Measurements from ENCODE around the gene MYMK.

Gene MYMK

GRCh38 chr9:133499132-133499891, 25.4 kb downstream of the MYMK start:
- no peak for TF ChIP-seq Cebpa-rat (IDR thresholded peaks at IDR 0.05)
- Histone ChIP-seq H4K20me1 (no peaks in the 10 kb centered on the region), H3K27ac (no peak overlapping the region), H3K36me3 (no peaks in the 10 kb centered on the region; a peak in 1 of 22 replicates), H3K9ac (no peak overlapping the region), H3K4me1 (peaks cover 0 to 15% (median 10%) of the 10 kb centered on the region in 10 experiments; a peak in 12 of 20 replicates), H3K27me3 (no peaks in the 10 kb centered on the region), H3K9me3 (replicated peaks in 1 of 11) (peaks cover 17 to 30% (median 25%) of the 10 kb centered on the region in 11 experiments), H3K4me2 (no peak overlapping the region), H3K4me3 (no peak overlapping the region)

GRCh38 chr9:133496861-133497842, 27.6 kb downstream of the MYMK start:
- no peaks in the 10 kb centered on the region for H3K27me3 ChIP-seq
- peak overlapping the region in 6 of 11 experiments; percentile 9 to 52 (median 44); a peak in 11 of 22 replicates for H3K4me2 ChIP-seq
- peaks cover 0 to 22% (median 16%) of the 10 kb centered on the region in 10 experiments; a peak in 17 of 20 replicates for H3K4me1 ChIP-seq
- H4K20me1 ChIP-seq = no peaks in the 10 kb centered on the region
- no peak for TF ChIP-seq Cebpa-rat (IDR thresholded peaks at IDR 0.05)
- no peak overlapping the region for H3K27ac ChIP-seq
- H3K4me3 ChIP-seq = no peak overlapping the region
- no peak overlapping the region for H3K9ac ChIP-seq
- peaks cover 11 to 15% (median 13%) of the 10 kb centered on the region in 11 experiments for H3K9me3 ChIP-seq (replicated peaks in 1 of 11)
- H3K36me3 ChIP-seq = no peaks in the 10 kb centered on the region; a peak in 1 of 22 replicates

GRCh38 chr9:133495327-133496293, 29.1 kb downstream of the MYMK start:
- Histone ChIP-seq H3K4me2 (peak overlapping the region in 5 of 11 experiments; percentile 25 to 52 (median 46); a peak in 9 of 22 replicates), H3K4me1 (peaks cover 11 to 31% (median 21%) of the 10 kb centered on the region in 10 experiments), H3K27me3 (no peaks in the 10 kb centered on the region), H3K4me3 (no peak overlapping the region), H3K9ac (no peak overlapping the region), H3K36me3 (no peaks in the 10 kb centered on the region), H4K20me1 (no peaks in the 10 kb centered on the region), H3K27ac (no peak overlapping the region), H3K9me3 (replicated peaks in 1 of 11) (no peaks in the 10 kb centered on the region)
- no peak for TF ChIP-seq Cebpa-rat (IDR thresholded peaks at IDR 0.05)

DNA sequence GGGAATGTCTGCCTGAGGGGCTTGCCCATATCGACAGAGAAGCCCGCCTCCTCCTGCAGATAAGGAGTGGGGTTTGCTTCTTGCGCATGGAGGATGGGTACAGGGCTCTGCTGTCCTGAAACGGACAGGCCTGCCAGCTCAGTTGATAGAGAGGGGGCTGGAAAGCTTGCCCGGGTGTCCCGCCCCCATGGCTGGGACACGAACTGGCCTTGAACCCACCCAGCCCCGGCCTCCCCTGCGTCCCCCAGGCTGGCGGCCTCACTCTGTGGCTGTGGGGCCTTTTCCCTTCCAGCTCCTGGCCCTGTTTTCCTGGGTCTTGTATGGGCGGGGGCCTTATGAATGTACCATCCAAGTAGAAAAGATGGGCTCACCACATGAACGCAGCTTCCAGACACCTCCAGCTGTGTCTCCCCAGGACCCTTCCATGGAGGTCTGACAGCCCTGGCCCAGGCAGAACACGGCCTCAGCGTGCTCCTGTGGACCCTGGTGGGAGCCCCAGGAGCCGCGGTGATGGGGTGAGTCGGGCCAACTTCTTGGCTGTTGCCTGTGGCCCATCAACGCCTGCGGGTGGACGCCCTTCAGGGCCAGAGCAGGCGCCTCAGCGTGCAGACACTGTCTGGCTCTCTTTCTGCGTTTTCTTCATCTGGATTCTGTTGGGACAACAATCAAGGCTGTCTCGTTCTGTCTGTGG, 30.0 kb downstream of the MYMK start:
- Histone ChIP-seq H3K27ac (no peak overlapping the region), H3K4me1 (peaks cover 11 to 31% (median 21%) of the 10 kb centered on the region in 10 experiments), H3K36me3 (no peaks in the 10 kb centered on the region), H3K4me2 (no peak overlapping the region), H3K4me3 (no peak overlapping the region), H4K20me1 (no peaks in the 10 kb centered on the region), H3K9me3 (replicated peaks in 1 of 11) (no peaks in the 10 kb centered on the region), H3K9ac (0 out of 22 replicates have a peak overlapping the region, but pooled peaks of 1 of the 11 experiments have one; percentile 5), H3K27me3 (no peaks in the 10 kb centered on the region)
- TF ChIP-seq Cebpa-rat (IDR thresholded peaks at IDR 0.05) = no peak

DNA sequence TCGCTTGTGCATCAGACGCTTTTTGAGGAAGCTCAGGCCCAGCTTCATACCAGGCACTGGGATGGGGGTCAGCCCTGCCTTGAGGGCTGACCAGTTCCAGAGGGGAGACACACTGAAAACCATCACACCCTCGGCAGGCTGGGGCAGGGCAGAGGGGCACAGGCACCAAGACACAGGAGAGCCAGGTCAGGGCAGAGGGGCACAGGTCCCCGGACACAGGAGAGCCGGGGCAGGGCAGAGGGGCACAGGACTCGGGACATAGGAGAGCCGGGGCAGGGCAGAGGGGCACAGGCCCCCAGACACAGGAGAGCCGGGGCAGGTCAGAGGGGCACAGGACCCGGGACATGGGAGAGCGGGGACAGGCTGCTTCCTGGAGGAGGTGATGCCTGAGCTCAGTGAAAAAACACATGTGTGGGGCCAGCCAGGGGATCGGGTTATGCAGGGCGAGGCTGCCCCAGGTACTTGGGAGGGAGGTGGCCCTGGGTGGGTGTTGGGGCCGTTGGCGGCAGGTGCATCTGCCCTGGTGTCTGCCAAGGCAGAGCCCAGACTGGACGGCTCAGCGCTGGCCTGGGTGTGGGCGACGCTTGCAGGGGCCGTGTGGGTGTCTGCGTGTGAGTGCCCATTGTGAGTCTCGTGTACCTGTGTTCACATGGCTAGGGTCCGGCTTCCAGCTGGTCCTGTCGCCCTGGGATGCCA, 30.8 kb downstream of the MYMK start:
- Histone ChIP-seq H3K27me3 (no peaks in the 10 kb centered on the region), H3K9ac (0 out of 22 replicates have a peak overlapping the region, but pooled peaks of 1 of the 11 experiments have one; percentile 5), H3K4me3 (no peak overlapping the region), H3K9me3 (replicated peaks in 1 of 11) (no peaks in the 10 kb centered on the region), H3K36me3 (no peaks in the 10 kb centered on the region), H3K4me1 (peaks cover 11 to 31% (median 20%) of the 10 kb centered on the region in 10 experiments), H3K27ac (no peak overlapping the region), H3K4me2 (no peak overlapping the region), H4K20me1 (no peaks in the 10 kb centered on the region)
- TF ChIP-seq Cebpa-rat (IDR thresholded peaks at IDR 0.05) = no peak

- TF ChIP-seq Cebpa-rat (IDR thresholded peaks at IDR 0.05) = no peak
- H3K27ac ChIP-seq = no peak overlapping the region
- no peaks in the 10 kb centered on the region for H4K20me1 ChIP-seq
- no peaks in the 10 kb centered on the region for H3K27me3 ChIP-seq
- H3K4me1 ChIP-seq = peaks cover 11 to 35% (median 22%) of the 10 kb centered on the region in 10 experiments
- H3K9ac ChIP-seq = peak overlapping the region in 1 of 11 experiments; percentile 26; a peak in 1 of 22 replicates
- H3K4me2 ChIP-seq = no peak overlapping the region
- no peaks in the 10 kb centered on the region for H3K36me3 ChIP-seq
- no peaks in the 10 kb centered on the region for H3K9me3 ChIP-seq (replicated peaks in 1 of 11)
- no peak overlapping the region for H3K4me3 ChIP-seq
These were observed 31.3 kb downstream of the MYMK start for GRCh38 chr9:133493428-133493827.

Data from BLaER1 treated with 17β-estradiol and CSF1 and Interleukin-3, amounts not matched to agents 10 nM and 100 nM (cell line).